ENCODE data around the gene PLD4.

PLD4 gene

GRCh38 chr14:104955396-104955770 is 30.7 kb downstream of the PLD4 start:
- DNase-seq (ENCODE audit: low read depth in 2 of 2): no peak

GRCh38 chr14:104956290-104956890 is 31.7 kb downstream of the PLD4 start:
- DNase-seq (ENCODE audit: low read depth in 2 of 2): no peak

GRCh38 chr14:104957146-104958113 is 32.8 kb downstream of the PLD4 start:
- no peak for DNase-seq (ENCODE audit: low read depth in 2 of 2)

GRCh38 chr14:104964546-104964945 is 39.9 kb downstream of the PLD4 start:
- DNase-seq (ENCODE audit: low read depth in 2 of 2): no peak

GRCh38 chr14:104965561-104966231 is 41.0 kb downstream of the PLD4 start:
- DNase-seq (ENCODE audit: low read depth in 2 of 2): no peak

GRCh38 chr14:104966261-104966865 is 41.7 kb downstream of the PLD4 start:
- DNase-seq (ENCODE audit: low read depth in 2 of 2): no peak

- no peak for DNase-seq (ENCODE audit: low read depth in 2 of 2)
These were observed 42.3 kb downstream of the PLD4 start for GRCh38 chr14:104966981-104967385.

- DNase-seq (ENCODE audit: low read depth in 2 of 2): no peak
These were observed 42.9 kb downstream of the PLD4 start for GRCh38 chr14:104967386-104968152.

- no peak for DNase-seq (ENCODE audit: low read depth in 2 of 2)
These were observed 43.5 kb downstream of the PLD4 start for GRCh38 chr14:104968153-104968527.

- DNase-seq (ENCODE audit: low read depth in 2 of 2): no peak
These were observed 44.1 kb downstream of the PLD4 start for GRCh38 chr14:104968541-104969401.

GRCh38 chr14:104969741-104970230 is 45.1 kb downstream of the PLD4 start:
- DNase-seq (ENCODE audit: low read depth in 2 of 2): no peak

- no peak for DNase-seq (ENCODE audit: low read depth in 2 of 2)
These were observed 45.8 kb downstream of the PLD4 start for GRCh38 chr14:104970231-104971068.

GRCh38 chr14:104971447-104972240 is 47.0 kb downstream of the PLD4 start:
- no peak for DNase-seq (ENCODE audit: low read depth in 2 of 2)

- no peak for DNase-seq (ENCODE audit: low read depth in 2 of 2)
These were observed 47.8 kb downstream of the PLD4 start for GRCh38 chr14:104972301-104973134.

- DNase-seq (ENCODE audit: low read depth in 2 of 2): no peak
These were observed 48.4 kb downstream of the PLD4 start for GRCh38 chr14:104973135-104973384.

GRCh38 chr14:104973385-104974145 is 48.9 kb downstream of the PLD4 start:
- DNase-seq (ENCODE audit: low read depth in 2 of 2): no peak

- no peak for DNase-seq (ENCODE audit: low read depth in 2 of 2)
These were observed 49.5 kb downstream of the PLD4 start for GRCh38 chr14:104974146-104974541.

Data from stimulated activated CD8-positive, alpha-beta memory T cell treated with anti-CD3 and anti-CD28 coated beads, Interleukin-15, amount 100 ng/mL, for 48 hours (primary cell).